VCaP (cell line): ENCODE data around the gene UBE2F.

Experiments
- H3K27ac ChIP-seq: fragments of 450-650 bp; 2 replicates; pipeline ENCODE4 v1.5.1; 2017
- TF ChIP-seq, protein P1 (sequence below): fragments of 450-650 bp; conservative IDR thresholded peaks from 2 replicates; pipeline ENCODE4 v1.5.1; 2017; ENCODE audit warnings: mild to moderate bottlenecking, moderate library complexity

The UBE2F gene

GRCh38 chr2:238077292-238077691 lies 110.5 kb downstream of the UBE2F start:
- TF ChIP-seq, protein P1, sequence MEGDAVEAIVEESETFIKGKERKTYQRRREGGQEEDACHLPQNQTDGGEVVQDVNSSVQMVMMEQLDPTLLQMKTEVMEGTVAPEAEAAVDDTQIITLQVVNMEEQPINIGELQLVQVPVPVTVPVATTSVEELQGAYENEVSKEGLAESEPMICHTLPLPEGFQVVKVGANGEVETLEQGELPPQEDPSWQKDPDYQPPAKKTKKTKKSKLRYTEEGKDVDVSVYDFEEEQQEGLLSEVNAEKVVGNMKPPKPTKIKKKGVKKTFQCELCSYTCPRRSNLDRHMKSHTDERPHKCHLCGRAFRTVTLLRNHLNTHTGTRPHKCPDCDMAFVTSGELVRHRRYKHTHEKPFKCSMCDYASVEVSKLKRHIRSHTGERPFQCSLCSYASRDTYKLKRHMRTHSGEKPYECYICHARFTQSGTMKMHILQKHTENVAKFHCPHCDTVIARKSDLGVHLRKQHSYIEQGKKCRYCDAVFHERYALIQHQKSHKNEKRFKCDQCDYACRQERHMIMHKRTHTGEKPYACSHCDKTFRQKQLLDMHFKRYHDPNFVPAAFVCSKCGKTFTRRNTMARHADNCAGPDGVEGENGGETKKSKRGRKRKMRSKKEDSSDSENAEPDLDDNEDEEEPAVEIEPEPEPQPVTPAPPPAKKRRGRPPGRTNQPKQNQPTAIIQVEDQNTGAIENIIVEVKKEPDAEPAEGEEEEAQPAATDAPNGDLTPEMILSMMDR, result no peak

DNA sequence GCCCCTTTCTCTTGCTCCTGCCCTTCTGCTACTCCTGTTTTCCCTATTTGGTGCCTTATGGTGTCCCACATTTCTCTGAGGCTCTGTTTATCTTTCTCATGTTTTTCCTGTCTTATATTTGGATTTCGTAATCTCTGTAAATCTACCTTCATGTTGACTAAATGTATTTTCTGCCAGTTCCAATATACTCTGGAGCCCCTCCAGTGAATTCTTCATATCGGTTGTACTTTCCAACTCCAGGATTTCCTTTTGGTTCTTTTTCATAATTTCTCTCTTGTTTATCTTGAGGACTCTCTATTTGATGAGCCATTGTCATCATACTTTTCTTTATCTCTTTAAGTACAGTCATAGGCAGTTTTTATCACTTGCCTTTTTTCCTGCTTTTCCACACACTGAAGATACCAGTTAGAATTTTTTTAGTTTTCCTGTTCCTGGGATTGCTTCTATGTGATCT lies 113.1 kb downstream of the UBE2F start:
- no peak overlapping the region for H3K27ac ChIP-seq
- TF ChIP-seq, protein P1, result no peak

More at GRCh38 chr2:238077292-238077691, 110.5 kb downstream of the UBE2F start:
- H3K27ac ChIP-seq, result no peak overlapping the region

DNA sequence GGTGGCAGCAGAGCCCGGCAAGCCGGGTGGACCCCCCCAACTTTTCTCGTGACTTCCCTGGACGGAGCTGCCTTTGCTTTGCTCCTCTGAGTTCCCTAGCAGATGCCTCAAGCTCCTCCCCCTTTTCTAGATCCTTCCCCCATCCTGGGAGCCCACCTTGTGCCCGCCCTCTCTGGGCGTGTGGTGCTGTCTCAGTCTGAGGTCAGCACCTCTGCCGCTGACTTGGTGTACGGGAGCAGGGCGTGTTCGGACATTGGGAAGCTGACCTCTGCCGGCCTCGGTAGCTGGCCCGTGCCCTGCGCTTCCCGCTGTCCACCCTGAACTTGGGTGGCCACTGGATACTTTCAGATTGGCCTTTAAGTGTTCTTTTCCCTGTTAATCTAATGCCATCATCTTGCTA lies 113.7 kb downstream of the UBE2F start:
- TF ChIP-seq, protein P1, result no peak
- no peak overlapping the region for H3K27ac ChIP-seq

- no peak overlapping the region for H3K27ac ChIP-seq
- TF ChIP-seq, protein P1, result no peak
These were observed 114.3 kb downstream of the UBE2F start for GRCh38 chr2:238081150-238081549.

DNA sequence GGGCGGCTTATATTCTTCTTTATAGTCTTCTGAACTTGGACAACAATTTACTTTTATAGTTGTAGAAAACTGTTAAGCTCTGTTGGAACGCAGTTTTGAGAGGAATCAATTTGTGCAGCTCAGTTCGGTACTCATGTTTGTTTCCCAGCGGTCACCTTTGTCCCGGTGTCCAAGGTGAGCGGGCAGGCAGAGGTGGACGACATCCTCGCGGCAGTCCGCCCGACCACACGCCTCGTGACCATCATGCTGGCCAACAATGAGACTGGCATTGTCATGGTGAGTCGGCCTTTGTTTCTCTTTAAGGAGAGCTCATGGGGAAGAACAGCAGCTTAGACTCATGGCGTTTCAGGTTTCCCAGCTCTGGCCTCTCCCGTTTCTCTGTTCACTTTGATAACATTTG lies 114.7 kb downstream of the UBE2F start:
- no peak overlapping the region for H3K27ac ChIP-seq
- TF ChIP-seq, protein P1, result no peak

DNA sequence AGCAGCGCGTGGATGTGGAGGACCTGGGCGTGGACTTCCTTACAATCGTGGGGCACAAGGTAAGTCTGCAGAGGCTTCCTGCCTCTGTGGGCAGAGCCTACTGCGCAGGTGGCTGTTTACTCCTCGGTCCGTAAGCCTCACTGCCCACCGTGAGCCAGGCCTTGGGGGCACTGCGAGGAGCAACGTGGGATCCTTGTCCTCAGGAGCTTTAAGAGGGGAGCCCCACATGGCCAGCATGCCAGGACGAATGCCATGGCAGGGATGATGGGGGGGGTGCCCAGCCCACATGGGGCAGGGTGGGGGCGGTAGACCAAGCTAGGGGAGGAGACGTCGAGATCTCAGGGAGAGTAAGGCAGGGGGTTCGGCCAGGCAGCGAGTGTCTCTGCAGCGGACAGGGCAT lies 115.3 kb downstream of the UBE2F start:
- TF ChIP-seq, protein P1, result no peak
- H3K27ac ChIP-seq, result no peak overlapping the region

DNA sequence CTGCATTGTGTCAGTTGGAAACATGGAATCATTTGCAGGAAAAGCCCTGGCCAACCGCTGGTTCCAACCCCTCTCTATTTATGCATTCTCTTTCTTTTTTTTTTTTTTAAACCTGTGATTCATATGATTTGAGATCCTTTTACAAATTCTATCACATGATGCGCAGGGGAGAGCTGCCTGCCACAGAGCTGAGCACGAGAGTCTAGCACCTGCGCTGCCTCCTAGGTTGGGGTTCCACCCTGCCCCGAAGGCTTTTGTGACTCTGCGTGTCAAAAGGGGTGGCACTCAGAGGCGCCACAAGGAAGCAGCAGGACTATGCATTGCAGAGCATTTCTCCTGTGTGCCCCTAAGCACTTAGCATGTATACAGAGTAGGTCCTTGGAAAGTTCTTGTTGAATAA lies 116.0 kb downstream of the UBE2F start:
- H3K27ac ChIP-seq, result no peak overlapping the region
- TF ChIP-seq, protein P1, result no peak
